Renal cortical epithelial cell (primary cell): Measurements from ENCODE around the gene RAPSN. TPM values are rescaled to one million over a fixed set of nuclear protein-coding genes. Genes with fewer than 3 reads are reported as not detected.
A peak's percentile ranks its signal among the peaks of the same experiment; 100 is the strongest.

Experiments used
- DNase-seq: peaks from one replicate; pipeline ENCODE4 v3.0.0-alpha.2; 2011; ENCODE audit warnings: low read depth
- total RNA-seq: library from RNA; depleted of rRNA; stranded (reverse); fragments of >200 nt; gene quantifications from 2 replicates; pipeline ENCODE4 v1.2.3, GENCODE V29; 2014

RAPSN gene
- total RNA-seq, 1 donor from 2014 or later, result 0.10 TPM

- DNase-seq, result peak; percentile 45
These were observed 14.7 kb downstream of the RAPSN start for GRCh38 chr11:47434011-47434786.

- no peak for DNase-seq
These were observed 15.8 kb downstream of the RAPSN start for GRCh38 chr11:47433157-47433556.

GRCh38 chr11:47431356-47432083, 17.4 kb downstream of the RAPSN start:
- DNase-seq, result no peak

GRCh38 chr11:47430524-47430923, 18.4 kb downstream of the RAPSN start:
- no peak for DNase-seq

- peak; percentile 94 for DNase-seq
These were observed 22.6 kb downstream of the RAPSN start, which contains the start of gene PSMC3 for GRCh38 chr11:47426062-47426956. TSS of gene PSMC3 (minus strand) at chr11:47426439. CDS start at chr11:47426279, 160 bp downstream.

- no peak for DNase-seq
These were observed 23.3 kb downstream of the RAPSN start for GRCh38 chr11:47425611-47426010.

- no peak for DNase-seq
These were observed 30.3 kb downstream of the RAPSN start for GRCh38 chr11:47418454-47419259.

GRCh38 chr11:47417712-47418111, 31.2 kb downstream of the RAPSN start:
- DNase-seq, result no peak

GRCh38 chr11:47415949-47416472, 32.9 kb downstream of the RAPSN start:
- peak; percentile 83 for DNase-seq

- DNase-seq, result no peak
These were observed 33.7 kb downstream of the RAPSN start for GRCh38 chr11:47415091-47415854.

- DNase-seq, result no peak
These were observed 34.3 kb downstream of the RAPSN start for GRCh38 chr11:47414685-47415070.

GRCh38 chr11:47413908-47414684, 34.8 kb downstream of the RAPSN start:
- DNase-seq, result no peak

- no peak for DNase-seq
These were observed 35.6 kb downstream of the RAPSN start for GRCh38 chr11:47413351-47413750.

GRCh38 chr11:47411884-47412746, 36.8 kb downstream of the RAPSN start:
- DNase-seq, result no peak

GRCh38 chr11:47410370-47411264, 38.3 kb downstream of the RAPSN start:
- DNase-seq, result no peak

- peak; percentile 36 for DNase-seq
These were observed 39.2 kb downstream of the RAPSN start for GRCh38 chr11:47409440-47410369.
